GM19324 (cell line): Measurements from ENCODE around the gene SPATA6L.

Source experiments
- ATAC-seq: cut with Tn5 transposase; IDR thresholded peaks from one replicate; pipeline ENCODE4 v1.9.1; 2021; ENCODE audit warnings: mild to moderate bottlenecking, moderate library complexity; ENCODE audit not compliant: unreplicated experiment, low FRiP score

SPATA6L gene

GRCh38 chr9:4559261-4560182, 106.8 kb downstream of the SPATA6L start:
- peak; percentile 57 for ATAC-seq

- no peak for ATAC-seq
Measured at GRCh38 chr9:4558371-4558998, 107.8 kb downstream of the SPATA6L start.

GRCh38 chr9:4555236-4555635, 111.0 kb downstream of the SPATA6L start:
- ATAC-seq = no peak

- no peak for ATAC-seq
Measured at GRCh38 chr9:4553951-4554381, 112.3 kb downstream of the SPATA6L start.

- no peak for ATAC-seq
Measured at GRCh38 chr9:4550777-4551484, 115.3 kb downstream of the SPATA6L start.

- no peak for ATAC-seq
Measured at GRCh38 chr9:4549751-4550295, 116.5 kb downstream of the SPATA6L start.

- no peak for ATAC-seq
Measured at GRCh38 chr9:4548811-4549725, 117.2 kb downstream of the SPATA6L start.
